Measurements from ENCODE around the gene PAPLN. TPM values are rescaled to one million over a fixed set of nuclear protein-coding genes. Genes with fewer than 3 reads are reported as not detected.

The PAPLN gene
- total and polyA plus RNA-seq, 2 of the 13 experiments (the other 11 are each of a cell fraction or from before 2014, with no cell fraction given), result not detected

DNA sequence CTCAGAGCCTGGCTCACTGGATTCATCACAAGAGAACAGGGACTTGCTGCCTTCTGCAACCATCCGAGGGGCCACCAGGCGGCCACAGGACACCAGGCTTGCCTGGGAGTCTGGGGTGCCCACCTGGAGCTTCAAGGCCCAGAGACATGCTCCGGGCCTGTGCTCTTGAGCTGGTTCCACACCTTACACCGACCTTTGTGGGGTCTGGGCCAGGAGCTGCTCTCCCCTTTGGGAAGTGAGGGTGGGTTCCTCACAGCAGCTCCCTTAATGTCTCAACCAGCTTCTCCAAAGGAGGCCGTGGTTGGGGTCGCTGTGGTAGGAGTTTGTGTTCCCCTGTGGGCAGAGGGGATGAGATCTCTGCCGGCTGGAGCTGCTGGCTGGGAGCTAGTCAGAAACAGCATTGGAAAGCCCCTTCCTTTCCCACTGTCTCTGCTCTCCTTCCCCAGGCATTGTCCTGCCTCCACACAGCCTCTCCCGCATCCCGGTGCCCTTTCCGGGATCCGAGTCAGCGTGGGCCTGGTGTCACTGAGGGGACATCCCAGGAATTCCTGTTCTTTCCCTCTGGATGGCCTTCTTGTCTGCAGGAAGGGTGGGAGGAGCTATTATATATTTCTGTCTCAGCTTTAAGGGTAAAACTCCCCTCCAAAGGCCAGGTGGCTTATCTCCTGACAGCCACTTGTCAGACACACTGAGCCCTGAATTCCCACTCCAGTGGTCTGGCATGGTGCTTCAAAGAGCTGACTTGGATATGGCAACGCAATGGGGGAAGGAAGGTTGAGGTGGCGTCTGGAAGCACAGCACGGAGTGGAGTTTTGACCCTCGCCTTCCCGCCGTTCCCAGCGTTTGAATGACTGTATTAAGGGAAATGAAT, 5.1 kb upstream of the PAPLN start (continued):
- TF ChIP-seq ATAD3A (CRISPR knock-in tag; IDR thresholded peaks at IDR 0.05) (no peak), SNAI1 (CRISPR knock-in tag; IDR thresholded peaks at IDR 0.05; ENCODE audit: borderline replicate concordance) (no peak), ZNF253 (CRISPR knock-in tag; IDR thresholded peaks at IDR 0.05; ENCODE audit: borderline replicate concordance) (no peak), ZNF180 (CRISPR knock-in tag; IDR thresholded peaks at IDR 0.05; ENCODE audit: borderline replicate concordance, low read depth) (no peak), ZMYM3 (CRISPR knock-in tag; IDR thresholded peaks at IDR 0.05) (no peak), ZNF446 (CRISPR knock-in tag; IDR thresholded peaks at IDR 0.05) (no peak), ZFP36 (IDR thresholded peaks at IDR 0.05; ENCODE audit: borderline replicate concordance, low read depth, low read length, partially characterized antibody) (no peak), RAD21 (CRISPR knock-in tag; IDR thresholded peaks at IDR 0.05) (peak; percentile 89), SMAD1 (CRISPR knock-in tag; IDR thresholded peaks at IDR 0.05; ENCODE audit: borderline replicate concordance, low read depth) (peak; percentile 43; the same call in 1 of the 2 replicates), ZNF331 (CRISPR knock-in tag; IDR thresholded peaks at IDR 0.05) (0 out of 2 replicates have a peak, but pooled peaks have one; percentile 11), HES4 (CRISPR knock-in tag; IDR thresholded peaks at IDR 0.05; ENCODE audit: borderline replicate concordance) (no peak), ZFY (CRISPR knock-in tag; IDR thresholded peaks at IDR 0.05) (peak; percentile 35; the same call in 1 of the 2 replicates), PHF8 (CRISPR knock-in tag; IDR thresholded peaks at IDR 0.05) (peak; percentile 44; the same call in 1 of the 2 replicates), PRMT3 (CRISPR knock-in tag; IDR thresholded peaks at IDR 0.05; ENCODE audit: borderline replicate concordance, low read depth) (no peak), AHR (CRISPR knock-in tag; IDR thresholded peaks at IDR 0.05) (no peak), KDM2A (CRISPR knock-in tag; IDR thresholded peaks at IDR 0.05; ENCODE audit: borderline replicate concordance, low read depth) (peak; percentile 68), PHF21A (CRISPR knock-in tag; IDR thresholded peaks at IDR 0.05) (no peak), KDM3A (CRISPR knock-in tag; IDR thresholded peaks at IDR 0.05; ENCODE audit: low read depth) (no peak), ZNF607 (CRISPR knock-in tag; IDR thresholded peaks at IDR 0.05; ENCODE audit: borderline replicate concordance) (no peak), GATAD1 (CRISPR knock-in tag; IDR thresholded peaks at IDR 0.05) (no peak), STAG1 (CRISPR knock-in tag; IDR thresholded peaks at IDR 0.05) (peak; percentile 92), ZNF235 (CRISPR knock-in tag; IDR thresholded peaks at IDR 0.05; ENCODE audit: borderline replicate concordance) (no peak), ZNF333 (CRISPR knock-in tag; IDR thresholded peaks at IDR 0.05; ENCODE audit: borderline replicate concordance) (no peak), ZNF713 (CRISPR knock-in tag; IDR thresholded peaks at IDR 0.05) (no peak), GABPB1 (CRISPR knock-in tag; IDR thresholded peaks at IDR 0.05) (0 out of 2 replicates have a peak, but pooled peaks have one; percentile 22), ZBTB44 (CRISPR knock-in tag; IDR thresholded peaks at IDR 0.05) (no peak), PAF1 (CRISPR knock-in tag; IDR thresholded peaks at IDR 0.05) (no peak), JUND (CRISPR knock-in tag; IDR thresholded peaks at IDR 0.05) (no peak), ATRX (CRISPR knock-in tag; IDR thresholded peaks at IDR 0.05; ENCODE audit: borderline replicate concordance) (no peak)
- TF ChIP-seq, protein P1, sequence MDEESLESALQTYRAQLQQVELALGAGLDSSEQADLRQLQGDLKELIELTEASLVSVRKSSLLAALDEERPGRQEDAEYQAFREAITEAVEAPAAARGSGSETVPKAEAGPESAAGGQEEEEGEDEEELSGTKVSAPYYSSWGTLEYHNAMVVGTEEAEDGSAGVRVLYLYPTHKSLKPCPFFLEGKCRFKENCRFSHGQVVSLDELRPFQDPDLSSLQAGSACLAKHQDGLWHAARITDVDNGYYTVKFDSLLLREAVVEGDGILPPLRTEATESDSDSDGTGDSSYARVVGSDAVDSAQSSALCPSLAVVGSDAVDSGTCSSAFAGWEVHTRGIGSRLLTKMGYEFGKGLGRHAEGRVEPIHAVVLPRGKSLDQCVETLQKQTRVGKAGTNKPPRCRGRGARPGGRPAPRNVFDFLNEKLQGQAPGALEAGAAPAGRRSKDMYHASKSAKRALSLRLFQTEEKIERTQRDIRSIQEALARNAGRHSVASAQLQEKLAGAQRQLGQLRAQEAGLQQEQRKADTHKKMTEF (CRISPR knock-in tag; IDR thresholded peaks at IDR 0.05), result no peak
